Left forelimb (tissue), 1 donor: ENCODE results near the gene IL1A.
A peak's percentile ranks its signal among the peaks of the same experiment; 100 is the strongest.

ENCODE experiments used
- DNase-seq: peaks from one replicate; pipeline ENCODE4 v3.0.0-alpha.2; 2018; ENCODE audit warnings: low spot score

The IL1A gene

DNA sequence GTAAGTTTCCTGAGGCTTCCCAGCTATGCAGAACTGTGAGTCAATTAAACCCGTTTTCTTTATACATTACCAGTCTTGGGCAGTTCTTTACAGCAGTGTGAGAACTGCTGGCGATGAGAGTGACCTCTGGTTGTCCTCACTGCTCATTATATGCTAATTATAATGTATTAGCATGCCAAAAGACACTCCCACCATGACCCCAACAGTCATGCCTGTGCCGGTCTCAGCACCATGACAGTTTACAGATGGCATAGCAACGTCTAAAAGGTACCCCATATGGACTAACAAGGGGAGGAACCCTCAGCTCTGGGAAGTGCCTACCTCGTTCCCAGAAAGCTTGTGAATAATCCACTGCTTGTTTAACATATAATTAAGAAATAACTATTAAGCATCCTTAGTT is 8.1 kb upstream of the IL1A start:
- no peak for DNase-seq

DNA sequence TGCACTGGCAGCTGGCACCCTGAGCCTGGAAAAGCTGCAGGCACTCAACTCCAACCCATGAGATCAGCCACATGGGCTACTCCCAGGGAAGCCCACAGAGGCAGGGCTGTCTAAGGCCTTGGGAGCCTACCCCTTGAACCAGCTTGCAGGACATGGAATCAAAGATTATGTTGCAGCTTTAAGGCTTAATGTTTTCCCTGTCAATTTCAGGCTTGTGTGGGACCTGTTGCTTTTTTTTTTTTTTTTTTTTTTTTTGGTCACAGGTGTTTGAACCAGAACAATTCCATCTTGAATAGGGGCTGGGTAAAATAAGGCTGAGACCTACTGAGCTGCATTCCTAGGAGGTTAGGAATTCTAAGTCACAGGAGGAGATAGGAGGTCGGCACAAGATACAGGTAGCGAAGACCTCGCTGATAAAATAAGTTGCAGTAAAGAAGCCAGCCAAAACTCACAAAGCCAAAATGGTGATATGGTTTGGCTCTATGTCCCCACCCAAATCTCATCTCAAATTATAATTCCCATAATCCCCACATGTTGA is 7.5 kb upstream of the IL1A start:
- no peak for DNase-seq

DNA sequence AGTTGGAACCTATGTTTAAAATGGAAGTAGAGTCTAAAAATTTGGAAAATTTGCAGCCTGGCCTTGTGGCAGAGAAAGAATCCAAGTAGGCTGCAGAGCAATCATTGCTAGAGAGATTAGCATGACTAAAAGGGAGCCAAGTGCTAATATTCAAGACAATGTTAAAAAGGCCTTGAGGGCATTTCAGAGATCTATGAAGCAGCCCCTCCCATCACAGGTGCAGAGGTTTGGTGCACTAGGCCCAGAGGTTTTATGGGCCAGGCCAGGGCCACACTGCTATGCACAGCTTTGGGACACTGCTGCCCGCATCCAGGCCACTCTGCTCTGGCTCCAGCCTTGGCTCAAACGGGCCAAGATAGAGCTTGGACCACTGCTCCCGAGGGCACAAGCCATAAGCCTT is 6.7 kb upstream of the IL1A start:
- DNase-seq = no peak

DNA sequence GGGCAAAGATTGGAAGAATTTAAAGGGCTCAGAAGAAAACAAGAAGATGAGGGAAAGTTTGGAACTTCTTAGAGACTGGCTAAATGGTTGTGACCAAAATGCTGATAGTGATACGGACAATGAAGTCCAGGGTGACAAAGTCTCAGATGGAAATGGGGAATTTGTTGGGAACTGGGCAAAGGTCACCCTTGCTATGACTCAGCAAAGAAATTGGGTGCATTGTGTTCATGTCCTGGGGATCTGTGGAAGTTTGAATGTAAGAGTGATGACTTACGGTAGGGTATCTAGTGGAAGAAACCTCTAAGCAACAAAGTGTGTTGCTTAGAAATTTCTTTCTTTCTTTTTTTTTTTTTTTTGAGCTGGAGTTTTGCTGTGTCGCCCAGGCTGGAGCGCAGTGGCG is 6.0 kb upstream of the IL1A start:
- no peak for DNase-seq

DNA sequence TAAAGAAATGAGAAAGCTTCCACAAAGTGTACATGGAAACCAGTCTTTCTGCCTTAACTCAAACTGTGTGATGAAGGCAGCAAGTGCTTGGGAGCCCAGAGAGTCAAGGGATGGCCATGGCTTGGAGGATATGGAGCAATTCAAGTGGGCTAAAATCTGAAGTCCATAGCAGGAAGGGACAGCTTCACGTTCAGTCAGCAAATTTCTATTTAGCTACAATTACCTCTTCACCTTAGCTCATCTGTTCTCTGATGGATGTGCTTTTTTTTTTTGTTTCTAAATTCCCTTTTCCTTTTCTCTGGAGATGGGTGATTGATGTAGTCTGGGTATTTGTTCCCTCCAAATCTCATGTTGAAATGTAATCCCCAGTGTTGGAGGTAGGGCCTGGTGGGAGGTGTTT is 4.9 kb upstream of the IL1A start:
- DNase-seq = no peak

DNA sequence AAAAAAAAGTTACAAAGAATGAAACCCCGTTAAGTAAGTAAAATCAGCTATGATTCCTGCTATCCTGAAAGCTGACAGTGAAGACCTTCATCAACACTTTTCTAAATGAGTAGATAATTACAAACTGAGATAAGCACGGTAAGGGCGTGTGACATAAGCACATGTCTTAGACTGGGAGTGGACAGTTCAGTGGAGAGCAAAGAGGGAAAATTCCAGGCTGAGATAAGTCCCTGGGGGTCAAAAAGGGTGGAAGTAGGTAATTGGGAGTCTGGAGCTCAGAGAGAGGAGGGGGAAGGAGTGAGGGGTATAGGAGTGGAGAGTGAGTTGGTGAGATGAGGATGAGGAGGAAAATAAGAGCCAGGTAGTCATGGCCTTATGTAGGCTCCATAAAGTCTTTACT is 4.4 kb upstream of the IL1A start:
- no peak for DNase-seq

DNA sequence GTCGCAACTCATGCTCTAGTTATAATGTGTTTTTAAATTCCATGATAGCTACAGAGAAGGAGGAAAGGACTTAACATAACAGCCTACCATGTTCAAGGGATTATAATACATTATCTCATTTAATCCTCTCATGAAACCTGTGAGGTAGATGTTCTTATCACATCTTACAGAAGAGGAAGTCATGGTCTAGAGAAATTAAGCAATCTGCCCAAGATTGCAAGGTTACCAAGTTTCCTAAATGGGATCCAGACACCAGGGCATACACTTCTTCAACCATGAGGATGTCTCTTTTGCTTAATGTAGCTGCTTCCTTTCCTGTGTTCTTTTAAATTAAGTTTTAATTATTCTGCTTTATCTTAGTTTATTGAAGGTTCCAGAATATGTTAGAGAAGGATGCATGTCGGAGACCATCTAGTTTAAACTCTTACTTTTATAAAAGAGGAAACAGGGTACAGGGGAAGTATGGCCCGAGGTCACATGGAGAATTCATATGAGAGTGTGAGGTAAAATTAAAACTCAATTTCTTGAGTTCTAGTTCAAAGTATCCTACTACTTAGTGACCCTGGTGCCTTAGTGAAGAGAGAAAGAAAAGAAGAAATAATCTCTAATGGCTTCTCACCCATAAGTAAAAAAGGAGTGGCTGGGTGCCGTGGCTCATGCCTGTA is 3.6 kb upstream of the IL1A start:
- DNase-seq = no peak

DNA sequence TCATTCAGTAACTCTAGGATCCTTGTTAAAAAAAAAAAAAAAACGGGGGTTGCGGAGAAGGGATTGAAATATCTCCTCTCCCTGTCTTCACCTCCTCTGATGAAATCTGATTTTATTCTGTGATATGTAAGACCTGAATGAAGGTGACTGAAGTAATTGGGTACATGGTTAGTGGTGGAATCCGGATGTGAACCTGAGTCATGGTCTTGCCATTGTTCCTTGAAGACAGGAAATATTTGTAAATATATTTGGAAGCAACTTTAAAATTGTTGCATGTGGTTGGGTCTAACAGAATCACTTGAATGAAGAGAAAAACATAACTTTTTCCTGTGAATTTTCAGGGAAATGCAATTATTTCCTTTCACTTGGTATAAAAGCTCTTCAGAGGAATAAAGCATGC is 3.0 kb upstream of the IL1A start:
- DNase-seq = no peak

DNA sequence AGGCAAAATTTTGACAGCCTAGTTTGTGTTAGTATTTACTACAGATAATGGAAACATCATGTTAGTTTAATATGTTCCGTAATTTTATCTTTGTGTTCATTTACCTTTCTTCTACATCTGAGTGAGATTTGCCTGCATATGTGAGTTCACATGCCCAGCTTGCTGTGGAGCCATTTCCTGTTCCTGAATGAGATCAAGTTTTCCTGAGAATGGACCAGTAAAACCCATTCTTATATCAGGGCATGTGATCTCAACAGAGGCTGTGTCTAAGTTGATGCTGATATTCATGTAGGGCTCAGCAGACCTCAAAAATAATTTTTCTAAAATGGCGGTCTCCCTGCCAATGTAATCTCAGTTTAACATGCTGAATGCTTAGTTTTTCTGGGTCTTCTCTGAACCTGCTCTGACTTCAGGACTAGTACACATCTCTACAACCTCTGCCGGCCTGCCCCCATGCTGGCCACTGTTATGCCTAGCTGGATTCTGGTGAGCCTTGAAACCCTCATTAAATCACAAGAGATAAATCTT is 1.0 kb downstream of the IL1A start:
- DNase-seq = no peak

DNA sequence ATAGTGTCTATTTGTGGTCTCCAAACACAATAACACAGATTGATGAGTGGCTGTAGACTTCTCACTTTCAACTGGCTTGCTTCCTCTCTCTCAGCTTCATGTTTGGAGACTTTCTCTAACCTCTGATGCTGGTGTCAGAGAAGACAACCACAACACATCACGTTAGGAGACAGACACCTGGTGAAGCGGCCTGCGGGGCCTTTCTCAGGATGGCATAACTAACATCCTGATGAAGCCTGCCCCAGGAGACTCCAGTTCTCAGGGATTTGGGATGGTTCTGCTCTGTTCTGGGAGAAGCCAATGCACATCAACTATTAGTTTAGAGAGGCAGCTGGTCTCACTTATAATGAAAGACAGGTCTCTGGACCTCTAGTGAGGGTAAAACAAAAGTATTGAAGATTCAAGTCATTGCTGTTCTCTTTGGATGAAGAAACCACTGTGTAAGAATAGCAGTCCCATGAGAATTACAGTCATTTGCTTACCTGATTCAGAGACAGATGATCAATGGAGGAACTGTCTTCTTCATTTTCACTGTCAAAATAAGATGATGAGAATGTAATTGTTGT is 2.0 kb downstream of the IL1A start:
- DNase-seq = no peak

DNA sequence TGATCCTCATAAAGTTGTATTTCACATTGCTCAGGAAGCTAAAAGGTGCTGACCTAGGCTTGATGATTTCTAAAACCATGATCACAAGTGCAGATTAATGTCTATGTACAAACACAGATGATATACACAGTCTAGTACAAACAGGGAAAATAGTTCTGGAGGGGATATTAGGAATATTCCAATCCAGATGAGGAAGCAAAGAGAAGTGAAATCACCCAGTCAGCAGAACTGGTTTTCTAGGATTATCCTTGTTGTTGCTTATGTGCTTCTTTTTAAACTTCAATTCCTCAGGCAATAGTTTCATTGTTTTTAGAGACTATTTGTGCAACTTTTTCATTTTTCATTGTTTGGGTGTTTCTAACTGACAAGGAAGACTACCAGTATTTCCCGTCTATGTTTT is 4.7 kb downstream of the IL1A start:
- DNase-seq = no peak

DNA sequence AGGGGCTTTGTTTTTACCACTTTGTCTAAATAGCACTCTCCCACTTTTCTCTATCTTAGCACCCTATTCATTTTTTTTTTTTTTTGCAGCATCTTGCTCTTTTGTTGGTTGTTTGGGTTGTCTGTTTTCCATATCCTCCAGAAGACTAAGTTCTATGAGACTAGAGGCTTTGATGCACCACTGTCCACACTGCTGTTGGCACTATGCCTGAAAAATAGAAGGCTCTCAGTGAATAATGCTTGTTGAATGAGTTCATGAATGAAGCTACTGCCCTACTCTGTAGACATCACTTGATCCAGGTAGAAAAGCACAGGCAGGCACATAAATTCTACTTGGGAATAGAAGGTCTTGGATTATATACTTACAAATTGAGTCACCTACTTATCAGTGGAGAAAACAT is 7.3 kb downstream of the IL1A start:
- DNase-seq = no peak

DNA sequence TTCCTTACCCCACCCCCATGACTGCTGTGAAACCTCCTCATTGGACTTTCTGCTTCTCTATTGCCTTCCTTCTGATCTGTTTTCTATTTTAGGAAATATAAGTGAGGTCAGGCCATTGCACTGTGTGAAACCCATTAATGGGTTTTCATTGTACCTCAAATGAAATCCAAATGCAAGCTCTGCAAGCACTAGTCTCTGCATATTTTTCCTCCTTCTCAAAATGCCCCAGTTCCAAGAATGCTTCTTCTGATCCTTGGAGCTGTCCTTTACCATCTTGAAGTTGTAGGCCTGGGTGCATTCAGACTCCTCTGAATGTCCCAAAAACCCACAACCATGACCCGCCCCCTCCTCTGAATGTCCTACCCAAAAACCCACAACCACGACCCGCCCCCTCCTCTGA is 8.2 kb downstream of the IL1A start:
- no peak for DNase-seq

DNA sequence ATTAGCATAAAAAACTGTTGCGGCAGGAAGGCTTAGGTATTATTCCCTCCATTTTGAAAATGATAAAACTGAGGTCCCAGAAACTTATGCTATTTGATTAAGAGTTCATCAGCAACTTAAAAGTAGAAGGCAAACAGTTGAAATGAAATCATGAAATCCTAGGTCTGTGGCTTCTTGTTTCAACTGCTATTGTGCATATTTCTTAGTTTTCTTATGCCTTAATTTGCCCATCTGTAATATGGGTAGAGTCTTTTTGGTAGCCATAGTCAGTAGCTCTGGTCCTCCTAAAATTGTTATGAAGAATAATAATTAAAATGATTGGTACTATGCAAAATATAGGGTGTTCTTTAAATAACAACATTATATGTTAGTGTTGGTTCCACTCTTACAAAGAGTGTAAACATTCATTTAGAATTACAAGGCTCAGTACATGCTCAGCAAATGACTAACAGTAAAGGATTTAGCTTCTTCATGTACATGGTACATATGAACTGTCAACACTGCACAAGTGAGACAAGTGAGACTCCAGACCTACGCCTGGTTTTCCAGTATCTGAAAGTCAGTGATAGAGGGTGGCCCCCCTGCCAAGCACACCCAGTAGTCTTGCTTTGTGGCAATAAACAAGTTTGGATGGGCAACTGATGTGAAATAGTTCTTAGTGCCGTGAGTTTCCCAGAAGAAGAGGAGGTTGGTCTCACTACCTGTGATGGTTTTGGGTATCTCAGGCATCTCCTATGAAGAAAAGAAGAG is 9.6 kb downstream of the IL1A start:
- no peak for DNase-seq

DNA sequence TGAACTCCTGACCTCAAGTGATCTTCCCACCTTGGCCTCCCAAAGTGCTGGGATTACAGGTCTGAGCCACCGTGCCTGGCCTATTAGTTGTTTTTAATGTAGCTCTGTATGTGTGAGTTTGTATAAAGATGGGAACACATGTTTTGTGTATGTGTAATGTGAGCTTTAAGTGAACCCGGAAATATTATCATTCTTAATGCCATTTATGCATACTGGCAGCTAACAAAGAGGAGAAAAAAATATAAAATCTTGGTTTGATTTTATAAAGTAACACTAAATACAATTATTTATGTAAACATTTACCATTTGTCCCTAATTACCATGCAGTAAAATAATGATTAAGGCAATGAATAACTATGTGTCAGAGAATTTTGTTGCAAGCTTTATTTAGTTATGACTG is 10.7 kb downstream of the IL1A start:
- no peak for DNase-seq

DNA sequence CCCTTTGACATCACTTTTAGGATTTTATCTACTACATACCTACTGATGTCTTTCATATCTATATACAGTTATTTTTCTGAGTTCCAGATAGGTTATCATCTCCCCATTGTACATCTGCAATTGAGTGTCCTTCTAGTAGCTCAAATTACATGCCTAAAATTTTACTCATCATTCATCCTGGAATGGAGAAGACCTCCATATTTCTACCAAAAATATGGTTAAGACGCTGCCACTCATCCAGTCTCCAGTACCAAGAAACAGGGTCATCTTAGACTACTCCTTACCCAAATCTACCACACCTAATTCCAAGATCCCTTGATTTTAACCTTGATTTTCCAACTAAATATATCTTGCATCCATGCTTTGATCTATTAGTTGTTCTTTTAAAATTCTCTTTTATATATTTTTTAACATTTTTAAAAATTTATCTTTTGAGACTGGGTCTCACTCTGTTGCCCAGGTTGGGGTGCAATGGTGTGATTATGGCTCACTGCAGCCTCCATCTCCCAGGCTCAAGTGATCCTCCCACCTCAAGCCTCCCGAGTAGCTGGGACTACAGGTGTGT is 11.3 kb downstream of the IL1A start:
- DNase-seq = no peak

DNA sequence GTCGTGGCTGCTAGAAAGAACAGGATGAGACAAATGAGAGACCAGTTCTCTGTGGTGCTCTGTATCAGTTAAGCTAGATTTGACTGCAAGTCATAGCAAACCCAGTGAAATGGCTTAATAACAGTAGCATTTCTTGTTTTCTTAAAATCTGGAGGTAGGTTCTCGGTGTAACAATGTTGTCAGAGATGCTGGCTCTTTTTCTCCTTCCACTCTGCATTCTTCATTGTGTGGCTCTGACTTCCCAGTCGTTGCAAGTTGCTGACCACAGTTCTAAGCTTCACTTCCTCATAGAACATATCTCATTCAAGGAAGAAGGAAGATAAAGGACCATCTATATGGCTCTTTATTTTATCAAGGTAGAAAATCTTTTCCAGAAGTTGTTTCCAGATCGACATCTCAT is 12.0 kb downstream of the IL1A start:
- no peak for DNase-seq

DNA sequence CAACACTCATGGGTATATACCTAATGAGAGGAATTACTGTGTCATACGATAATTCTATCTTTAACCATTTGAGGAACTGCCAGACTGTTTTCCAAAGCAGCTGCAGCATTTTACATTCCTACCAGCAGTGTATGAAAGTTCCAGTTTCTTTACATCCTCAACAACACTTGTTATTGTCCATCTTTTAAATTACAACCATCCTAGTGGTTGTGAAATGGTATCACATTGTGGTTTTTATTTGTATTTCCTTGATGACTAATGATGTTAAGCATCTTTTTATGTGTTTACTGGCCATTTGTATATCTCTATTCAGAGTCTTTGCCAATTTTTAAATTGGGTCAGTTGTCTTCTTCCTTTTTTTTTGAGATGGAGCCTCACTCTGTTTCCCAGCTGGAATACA is 15.9 kb downstream of the IL1A start:
- no peak for DNase-seq

DNA sequence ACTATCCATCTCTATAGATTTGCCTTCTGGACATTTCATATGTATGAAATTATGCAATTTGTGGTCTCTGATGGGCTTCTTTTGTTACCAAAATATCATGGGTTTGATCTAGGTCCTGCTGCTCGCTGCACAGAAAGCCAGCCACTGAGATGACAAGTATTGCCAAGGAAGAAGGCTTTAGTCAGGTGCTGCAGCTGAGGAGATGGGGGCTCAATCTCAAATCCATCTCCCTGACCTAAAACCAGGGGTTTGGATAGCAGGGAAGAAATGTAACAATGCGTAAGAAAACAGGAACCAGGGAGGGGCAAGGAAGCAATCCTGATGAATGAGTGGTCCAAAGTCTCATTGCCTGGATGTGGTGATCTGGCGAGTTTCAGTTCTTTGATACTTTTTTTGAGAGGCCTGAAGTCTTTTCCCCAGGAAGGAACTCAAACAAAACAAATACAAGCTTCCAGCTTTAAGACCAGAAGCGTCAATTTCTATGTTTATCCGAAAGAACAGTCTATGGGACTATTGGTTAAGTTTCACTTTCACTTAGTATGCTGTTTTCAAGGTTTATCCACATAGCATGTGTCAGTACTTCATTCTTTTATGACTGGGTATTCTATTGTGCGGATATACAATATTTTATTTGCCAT is 16.5 kb downstream of the IL1A start:
- DNase-seq = no peak

DNA sequence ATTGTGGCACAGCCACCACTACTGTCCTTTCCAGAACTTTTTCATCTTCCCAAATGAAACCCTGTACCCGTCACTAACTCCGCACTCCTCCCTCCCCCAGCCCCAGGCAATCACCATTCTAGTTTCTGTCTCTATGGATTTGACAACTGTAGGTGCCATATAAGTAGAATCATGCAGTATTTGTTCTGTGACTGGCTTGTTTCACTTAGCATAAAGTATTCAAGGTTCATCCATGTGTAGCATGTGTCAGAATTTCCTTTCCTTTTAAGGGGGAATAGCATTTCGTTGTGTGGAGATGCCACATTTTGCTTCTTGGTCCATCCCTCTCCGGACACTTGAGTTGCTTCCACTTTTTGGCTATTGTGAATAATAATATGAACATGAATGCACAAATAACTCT is 19.0 kb downstream of the IL1A start:
- DNase-seq = no peak

DNA sequence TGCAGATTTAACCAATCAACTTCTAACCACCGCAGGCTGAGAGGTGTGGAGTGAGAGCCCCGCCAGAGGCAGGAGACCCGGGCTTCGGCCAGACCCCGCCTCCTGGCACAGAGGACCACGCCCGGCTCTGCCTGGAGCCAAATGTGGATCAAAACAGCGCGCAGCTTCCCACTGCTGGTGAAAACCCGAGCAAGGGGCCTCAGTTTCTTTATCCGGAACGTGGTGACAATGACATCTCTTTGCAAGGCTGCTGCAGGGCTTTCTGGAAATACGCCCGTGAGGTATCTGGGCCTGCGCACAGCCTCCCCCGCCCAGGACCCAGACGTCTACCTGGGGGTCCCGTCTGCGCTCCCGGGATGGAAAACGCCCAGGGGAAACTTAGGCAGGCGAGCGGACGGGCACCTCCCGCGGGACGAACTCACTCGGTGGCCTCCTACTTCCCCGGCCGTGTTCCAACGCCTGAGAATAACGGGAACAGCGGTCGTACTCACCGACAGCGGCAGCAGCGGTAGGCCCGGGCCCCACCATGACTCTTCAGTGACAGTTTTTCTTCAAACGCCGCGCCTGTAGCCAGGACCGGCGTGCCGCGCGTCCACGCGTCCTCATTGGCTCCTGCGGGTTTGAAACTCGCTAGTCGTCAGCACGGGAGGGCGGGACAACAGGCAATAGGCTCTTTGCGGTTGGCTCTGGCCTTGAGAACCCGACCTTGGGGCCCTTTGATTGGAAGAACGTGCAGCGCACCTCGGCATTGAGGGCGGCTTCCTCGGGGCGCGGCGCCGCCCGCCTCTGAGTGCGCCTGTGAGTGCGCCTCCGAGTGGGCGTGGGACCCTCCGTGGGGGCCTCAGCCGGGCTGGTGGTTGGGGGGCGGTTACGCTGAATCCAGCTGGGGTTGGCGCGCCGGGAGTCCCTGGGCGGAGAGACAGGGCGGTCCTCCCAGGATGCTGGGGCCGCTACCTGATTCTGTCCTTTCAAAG is 19.9 kb downstream of the IL1A start, which contains the start of gene CKAP2L:
Gene CKAP2L, minus strand, starts transcription at position 539 of the 974 bp plus-strand sequence. Its CDS starts 11 bp downstream, at position 528.
- peak; percentile 96 for DNase-seq
